ENCODE results near the gene CCDC43. TPM values are rescaled to one million over a fixed set of nuclear protein-coding genes. Genes with fewer than 3 reads are reported as not detected.
A peak's percentile ranks its signal among the peaks of the same experiment; 100 is the strongest.

Gene CCDC43
- total RNA-seq, 1 donor from 2014 or later: 28.8 TPM

DNA sequence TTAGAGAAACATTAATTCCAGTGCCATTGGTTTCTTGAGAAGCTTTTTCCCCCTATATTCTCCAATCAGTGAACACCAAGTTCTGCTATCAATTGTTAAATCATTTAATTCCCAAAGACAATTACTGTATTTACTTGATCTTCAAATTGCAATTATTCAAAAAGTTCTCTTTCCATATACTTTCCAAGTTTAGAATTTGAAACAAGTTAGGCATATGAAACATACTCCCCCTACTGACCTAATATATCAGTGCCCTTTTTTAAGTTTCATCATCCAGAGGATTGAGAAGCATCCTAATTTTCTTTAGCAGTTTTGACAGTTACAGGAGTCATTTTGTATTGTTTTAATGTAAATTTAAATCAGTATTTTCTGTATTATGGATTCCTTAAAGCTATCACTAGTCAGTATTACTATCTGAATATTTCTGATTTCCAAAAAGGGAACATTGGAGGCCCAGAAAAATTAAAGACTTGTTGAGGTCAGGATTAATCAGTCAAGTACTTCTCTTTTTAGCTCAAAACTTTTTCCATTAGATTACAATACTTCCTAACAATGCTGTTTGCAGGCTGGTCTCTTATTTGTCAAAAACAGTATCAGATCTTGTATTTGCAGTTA lies 17.0 kb downstream of the CCDC43 start:
- intact Hi-C loops (cut with micrococcal nuclease): no loop called here
- DNase-seq: no peak
- Histone ChIP-seq H3K27ac (replicated peaks) (no peak overlapping the region), H3K36me3 (peaks cover 4% of the 10 kb centered on the region), H3K4me1 (no peaks in the 10 kb centered on the region), H3K9me3 (replicated peaks) (no peaks in the 10 kb centered on the region), H3K27me3 (ENCODE audit: low read depth) (no peaks in the 10 kb centered on the region), H3K4me3 (no peak overlapping the region)
- TF ChIP-seq, protein P1, sequence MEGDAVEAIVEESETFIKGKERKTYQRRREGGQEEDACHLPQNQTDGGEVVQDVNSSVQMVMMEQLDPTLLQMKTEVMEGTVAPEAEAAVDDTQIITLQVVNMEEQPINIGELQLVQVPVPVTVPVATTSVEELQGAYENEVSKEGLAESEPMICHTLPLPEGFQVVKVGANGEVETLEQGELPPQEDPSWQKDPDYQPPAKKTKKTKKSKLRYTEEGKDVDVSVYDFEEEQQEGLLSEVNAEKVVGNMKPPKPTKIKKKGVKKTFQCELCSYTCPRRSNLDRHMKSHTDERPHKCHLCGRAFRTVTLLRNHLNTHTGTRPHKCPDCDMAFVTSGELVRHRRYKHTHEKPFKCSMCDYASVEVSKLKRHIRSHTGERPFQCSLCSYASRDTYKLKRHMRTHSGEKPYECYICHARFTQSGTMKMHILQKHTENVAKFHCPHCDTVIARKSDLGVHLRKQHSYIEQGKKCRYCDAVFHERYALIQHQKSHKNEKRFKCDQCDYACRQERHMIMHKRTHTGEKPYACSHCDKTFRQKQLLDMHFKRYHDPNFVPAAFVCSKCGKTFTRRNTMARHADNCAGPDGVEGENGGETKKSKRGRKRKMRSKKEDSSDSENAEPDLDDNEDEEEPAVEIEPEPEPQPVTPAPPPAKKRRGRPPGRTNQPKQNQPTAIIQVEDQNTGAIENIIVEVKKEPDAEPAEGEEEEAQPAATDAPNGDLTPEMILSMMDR (IDR thresholded peaks at IDR 0.05; ENCODE audit: borderline replicate concordance): peak; percentile 59

DNA sequence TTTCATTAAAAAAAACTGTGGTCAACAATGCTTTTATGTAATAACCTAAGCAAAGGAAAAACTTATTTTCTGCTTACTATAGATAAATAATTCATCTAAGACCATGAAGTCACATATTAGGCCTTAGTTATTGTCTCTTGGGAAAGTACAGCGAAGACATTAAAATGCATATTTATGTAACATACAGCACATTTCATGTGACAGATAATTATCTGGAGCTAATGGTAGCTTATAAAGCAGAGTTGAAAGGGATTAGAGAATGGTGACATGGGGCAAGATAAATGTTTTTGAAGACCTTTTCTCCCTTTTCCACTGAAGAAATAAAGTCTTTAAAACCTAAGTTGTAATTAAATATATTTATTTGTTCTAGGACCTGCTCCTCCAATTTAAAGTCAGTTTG lies 23.6 kb downstream of the CCDC43 start:
- Histone ChIP-seq H3K27me3 (ENCODE audit: low read depth) (peaks cover 5% of the 10 kb centered on the region), H3K27ac (replicated peaks) (no peak overlapping the region), H3K4me3 (no peak overlapping the region), H3K36me3 (no peaks in the 10 kb centered on the region), H3K9me3 (replicated peaks) (no peaks in the 10 kb centered on the region), H3K4me1 (no peaks in the 10 kb centered on the region)
- no peak for DNase-seq
- intact Hi-C loops (cut with micrococcal nuclease): no loop called here
- TF ChIP-seq, protein P1 (IDR thresholded peaks at IDR 0.05; ENCODE audit: borderline replicate concordance): no peak

DNA sequence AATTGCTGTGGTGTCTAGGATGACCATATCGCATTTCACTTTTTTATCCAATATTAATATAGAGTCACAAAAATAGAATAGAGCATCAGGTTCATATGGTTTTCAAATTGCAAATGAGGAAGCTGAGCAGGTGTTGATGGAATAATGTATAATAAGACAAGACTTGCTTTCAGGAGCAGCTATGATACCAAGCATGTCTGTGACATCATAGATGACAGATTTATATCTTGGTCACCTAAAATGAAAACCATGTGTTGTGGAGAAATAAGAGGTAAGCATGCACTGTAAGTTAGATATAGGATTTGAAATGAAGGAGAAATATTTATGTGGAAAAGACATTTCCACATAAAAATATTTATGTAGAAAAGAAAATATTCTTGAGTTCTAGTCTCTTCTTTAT lies 24.7 kb downstream of the CCDC43 start:
- intact Hi-C loops (cut with micrococcal nuclease): no loop called here
- Histone ChIP-seq H3K4me3 (no peak overlapping the region), H3K36me3 (no peaks in the 10 kb centered on the region), H3K9me3 (replicated peaks) (no peaks in the 10 kb centered on the region), H3K27ac (replicated peaks) (no peak overlapping the region), H3K4me1 (no peaks in the 10 kb centered on the region), H3K27me3 (ENCODE audit: low read depth) (peaks cover 14% of the 10 kb centered on the region)
- no peak for DNase-seq
- TF ChIP-seq, protein P1 (IDR thresholded peaks at IDR 0.05; ENCODE audit: borderline replicate concordance): no peak

DNA sequence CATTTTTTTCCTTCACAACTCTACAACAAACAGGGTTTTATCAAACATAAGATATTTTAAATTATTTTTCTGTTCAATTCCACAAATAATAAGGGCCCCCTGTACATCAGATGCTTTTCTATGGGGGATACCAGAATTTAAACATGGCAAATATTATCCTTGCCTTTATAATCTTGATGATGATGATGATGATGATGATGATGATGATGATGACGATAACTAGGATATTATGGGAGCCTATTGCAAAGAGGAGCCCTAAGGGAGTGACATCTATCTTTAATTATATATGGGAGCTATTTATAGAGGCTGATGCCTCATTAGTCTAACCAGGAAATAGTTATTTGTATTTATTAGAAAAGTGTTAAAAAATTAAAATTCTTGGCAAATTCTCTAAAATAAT lies 26.5 kb downstream of the CCDC43 start:
- H3K36me3 ChIP-seq: no peaks in the 10 kb centered on the region
- TF ChIP-seq, protein P1 (IDR thresholded peaks at IDR 0.05; ENCODE audit: borderline replicate concordance): no peak
- H3K9me3 ChIP-seq (replicated peaks): no peaks in the 10 kb centered on the region
- no peak overlapping the region for H3K4me3 ChIP-seq
- intact Hi-C loops (cut with micrococcal nuclease): no loop called here
- no peaks in the 10 kb centered on the region for H3K4me1 ChIP-seq
- H3K27ac ChIP-seq (replicated peaks): no peak overlapping the region
- H3K27me3 ChIP-seq (ENCODE audit: low read depth): peaks cover 21% of the 10 kb centered on the region
- DNase-seq: no peak

DNA sequence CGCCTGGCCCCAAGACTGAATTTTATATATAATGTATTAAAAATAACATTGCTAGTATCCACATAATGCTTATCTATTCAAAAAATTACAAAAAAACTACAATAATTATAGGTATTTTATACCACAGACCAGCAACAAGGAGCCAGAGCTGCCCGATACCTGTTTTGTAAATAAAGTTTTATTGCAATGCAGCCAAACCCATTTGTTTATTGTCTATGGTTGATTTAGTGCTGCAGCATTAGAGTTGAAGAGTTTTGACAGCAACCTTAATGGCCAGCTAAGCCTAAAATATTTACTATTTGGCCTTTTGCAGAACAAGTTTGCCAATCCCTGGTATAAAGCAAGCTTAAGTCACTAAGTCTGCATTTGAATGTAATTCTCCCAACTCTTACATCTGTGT lies 27.7 kb downstream of the CCDC43 start:
- intact Hi-C loops (cut with micrococcal nuclease): no loop called here
- Histone ChIP-seq H3K4me1 (peaks cover 2% of the 10 kb centered on the region), H3K27me3 (ENCODE audit: low read depth) (peaks cover 33% of the 10 kb centered on the region), H3K27ac (replicated peaks) (no peak overlapping the region), H3K36me3 (no peaks in the 10 kb centered on the region), H3K9me3 (replicated peaks) (no peaks in the 10 kb centered on the region), H3K4me3 (no peak overlapping the region)
- DNase-seq: no peak
- TF ChIP-seq, protein P1 (IDR thresholded peaks at IDR 0.05; ENCODE audit: borderline replicate concordance): no peak
